Measurements from ENCODE around the gene CPSF4L. TPM values are rescaled to one million over a fixed set of nuclear protein-coding genes. Genes with fewer than 3 reads are reported as not detected.

Gene CPSF4L
- total and polyA plus RNA-seq, 8 donors: 0.20 to 0.73 (median 0.33) TPM; not detected in 2

DNA sequence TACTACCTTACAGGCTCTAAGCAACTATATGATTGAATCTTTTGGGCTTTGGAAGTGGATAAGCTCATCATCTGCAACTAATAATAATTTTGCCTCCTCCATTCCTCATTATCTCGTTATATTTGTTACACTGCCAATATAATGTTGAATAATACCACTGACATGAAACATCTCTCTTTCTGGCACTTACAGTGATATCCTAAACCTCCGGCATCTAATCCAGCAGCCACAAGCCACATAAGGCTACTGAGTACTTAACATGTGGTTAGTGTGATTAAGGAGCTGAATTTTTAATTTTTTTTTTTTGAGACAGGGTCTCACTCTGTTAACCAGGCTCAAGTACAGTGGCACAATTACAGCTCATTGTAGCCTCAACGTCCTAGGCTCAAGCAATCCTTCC, 40.5 kb upstream of the CPSF4L start:
- Histone ChIP-seq H3K36me3 (no peaks in the 10 kb centered on the region), H3K4me3 (no peak overlapping the region), H3K27me3 (no peaks in the 10 kb centered on the region), H3K4me1 (peaks cover 43 to 87% of the 10 kb centered on the region in 2 donors), H3K9me3 (no peaks in the 10 kb centered on the region), H3K27ac (peak overlapping the region in 1 of 2 donors; percentile 28)
- ATAC-seq: no peak
- TF ChIP-seq, protein P1, sequence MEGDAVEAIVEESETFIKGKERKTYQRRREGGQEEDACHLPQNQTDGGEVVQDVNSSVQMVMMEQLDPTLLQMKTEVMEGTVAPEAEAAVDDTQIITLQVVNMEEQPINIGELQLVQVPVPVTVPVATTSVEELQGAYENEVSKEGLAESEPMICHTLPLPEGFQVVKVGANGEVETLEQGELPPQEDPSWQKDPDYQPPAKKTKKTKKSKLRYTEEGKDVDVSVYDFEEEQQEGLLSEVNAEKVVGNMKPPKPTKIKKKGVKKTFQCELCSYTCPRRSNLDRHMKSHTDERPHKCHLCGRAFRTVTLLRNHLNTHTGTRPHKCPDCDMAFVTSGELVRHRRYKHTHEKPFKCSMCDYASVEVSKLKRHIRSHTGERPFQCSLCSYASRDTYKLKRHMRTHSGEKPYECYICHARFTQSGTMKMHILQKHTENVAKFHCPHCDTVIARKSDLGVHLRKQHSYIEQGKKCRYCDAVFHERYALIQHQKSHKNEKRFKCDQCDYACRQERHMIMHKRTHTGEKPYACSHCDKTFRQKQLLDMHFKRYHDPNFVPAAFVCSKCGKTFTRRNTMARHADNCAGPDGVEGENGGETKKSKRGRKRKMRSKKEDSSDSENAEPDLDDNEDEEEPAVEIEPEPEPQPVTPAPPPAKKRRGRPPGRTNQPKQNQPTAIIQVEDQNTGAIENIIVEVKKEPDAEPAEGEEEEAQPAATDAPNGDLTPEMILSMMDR (IDR thresholded peaks at IDR 0.05): no peak
- no peak for DNase-seq
- intact Hi-C loops (cut with DNase I): no loop called here

DNA sequence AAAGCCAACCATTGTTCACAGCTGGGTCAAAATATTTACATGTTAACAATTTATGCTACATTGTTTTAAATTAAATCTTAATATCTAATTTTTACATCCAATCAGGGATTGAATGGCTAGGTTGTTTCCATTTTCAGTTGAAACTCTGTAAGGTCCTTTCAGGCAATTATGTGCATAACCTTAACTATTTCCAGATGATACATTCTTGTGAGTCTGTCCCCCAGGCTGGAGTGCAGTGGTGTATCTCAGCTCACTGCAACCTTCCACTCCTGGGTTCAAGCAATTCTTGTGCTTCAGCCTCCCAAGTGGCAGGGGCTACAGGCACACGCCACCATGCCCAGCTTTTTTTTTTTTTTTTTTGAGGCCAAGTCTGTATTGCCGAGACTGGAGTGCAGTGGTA, 39.7 kb upstream of the CPSF4L start:
- Histone ChIP-seq H3K4me3 (no peak overlapping the region), H3K36me3 (no peaks in the 10 kb centered on the region), H3K4me1 (peaks cover 35 to 79% of the 10 kb centered on the region in 2 donors), H3K27ac (no peak overlapping the region), H3K9me3 (no peaks in the 10 kb centered on the region), H3K27me3 (no peaks in the 10 kb centered on the region)
- DNase-seq: no peak
- intact Hi-C loops (cut with DNase I): no loop called here
- TF ChIP-seq, protein P1 (IDR thresholded peaks at IDR 0.05): no peak
- no peak for ATAC-seq

DNA sequence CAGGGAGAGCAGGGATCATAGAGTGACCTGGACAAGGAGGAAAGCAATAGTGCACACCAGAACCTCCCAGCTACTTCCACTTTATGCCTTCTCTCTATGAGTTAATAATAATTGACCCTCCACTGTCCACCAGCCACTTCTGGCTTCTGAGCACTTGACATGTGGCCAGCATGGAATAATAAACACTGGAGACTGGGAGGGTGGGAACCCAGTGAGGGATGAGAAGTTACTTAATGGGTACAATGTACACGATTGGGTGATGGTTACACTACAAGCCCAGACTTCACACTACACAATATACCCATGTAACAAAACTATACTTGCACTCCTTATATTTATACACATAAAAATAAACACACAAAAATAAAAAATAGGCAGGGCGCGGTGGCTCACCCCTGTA, 38.7 kb upstream of the CPSF4L start:
- Histone ChIP-seq H3K36me3 (no peaks in the 10 kb centered on the region), H3K27ac (peak overlapping the region; percentile 26 to 28), H3K4me1 (peaks cover 27 to 69% of the 10 kb centered on the region in 2 donors), H3K4me3 (no peak overlapping the region), H3K27me3 (no peaks in the 10 kb centered on the region), H3K9me3 (no peaks in the 10 kb centered on the region)
- peak; percentile 49 for ATAC-seq
- DNase-seq: no peak
- TF ChIP-seq, protein P1 (IDR thresholded peaks at IDR 0.05): no peak
- intact Hi-C loops (cut with DNase I): no loop called here

DNA sequence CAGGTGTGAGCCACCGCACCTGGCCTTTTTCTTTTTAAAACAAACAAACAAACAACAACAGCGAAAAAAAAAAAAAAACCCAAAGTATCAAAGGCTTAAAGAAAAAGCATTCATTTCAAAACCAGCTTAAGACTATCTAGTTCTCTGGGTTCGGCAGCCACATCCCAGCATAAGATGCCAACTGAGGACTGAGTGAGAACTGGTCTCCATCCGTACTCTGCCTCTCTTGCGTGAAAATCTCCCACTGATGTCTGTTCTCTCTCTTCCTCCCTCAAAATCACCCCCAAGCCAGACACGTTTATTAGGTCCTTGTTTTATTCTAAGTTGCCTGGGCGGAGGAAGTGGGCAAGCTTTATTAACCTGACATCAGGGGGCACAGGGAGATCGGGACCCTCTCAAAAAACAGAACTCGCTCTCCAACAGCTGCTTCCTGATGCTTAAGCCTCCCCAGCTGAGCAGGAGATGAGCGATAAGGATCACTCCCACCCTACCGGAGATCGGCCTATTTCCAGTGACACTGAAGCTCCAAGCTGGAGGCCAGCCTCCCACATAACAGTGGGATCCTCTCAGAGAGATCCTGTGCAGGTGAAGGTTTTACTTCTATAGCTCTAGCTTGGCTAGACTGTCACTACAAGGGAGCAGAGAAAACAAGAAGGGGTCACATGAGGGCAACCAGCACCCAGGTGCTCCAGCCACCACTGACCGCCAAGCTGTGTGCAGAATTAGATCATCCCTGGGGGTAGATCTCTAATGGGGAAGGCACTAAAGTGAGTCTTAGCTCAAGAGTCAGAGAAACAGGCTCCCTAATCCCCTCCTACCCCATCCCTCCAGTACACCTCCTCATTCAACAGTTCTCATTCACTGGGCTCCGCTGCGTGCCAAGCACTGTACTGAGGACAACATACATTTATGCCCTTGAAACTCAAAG, 36.5 kb upstream of the CPSF4L start:
- peaks cover 10 to 63% of the 10 kb centered on the region in 2 donors for H3K4me1 ChIP-seq
- DNase-seq (no peak), ATAC-seq (peak; percentile 14)
- TF ChIP-seq, protein P1 (IDR thresholded peaks at IDR 0.05): no peak
- H3K9me3 ChIP-seq: no peaks in the 10 kb centered on the region
- H3K36me3 ChIP-seq: no peaks in the 10 kb centered on the region
- no peak overlapping the region for H3K4me3 ChIP-seq
- intact Hi-C loops (cut with DNase I): no loop called here
- peak overlapping the region in 1 of 2 donors; percentile 28 for H3K27ac ChIP-seq
- H3K27me3 ChIP-seq: no peaks in the 10 kb centered on the region

DNA sequence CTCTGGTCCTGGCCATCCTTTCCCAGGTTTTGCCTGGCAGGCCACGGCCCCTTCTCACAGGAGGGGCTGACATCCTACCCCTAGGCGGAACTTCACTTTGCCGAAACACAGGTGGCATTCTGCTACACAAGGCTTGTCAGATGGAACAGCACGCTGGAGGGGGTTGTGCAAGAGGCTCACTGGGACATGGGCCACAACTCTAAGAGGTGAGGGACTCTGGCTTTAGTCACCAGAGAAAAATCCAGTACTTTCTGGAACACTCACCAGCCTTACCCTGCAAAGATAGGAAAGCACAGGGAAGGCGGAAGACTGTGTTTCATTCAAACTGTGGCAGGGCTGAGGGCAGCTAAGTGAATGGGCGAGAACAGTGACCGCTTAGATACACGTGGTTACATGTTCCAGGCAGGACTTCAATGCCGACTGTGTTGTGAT, 31.8 kb upstream of the CPSF4L start:
- H3K4me1 ChIP-seq: peaks cover 26 to 70% of the 10 kb centered on the region in 2 donors
- no peaks in the 10 kb centered on the region for H3K36me3 ChIP-seq
- H3K4me3 ChIP-seq: no peak overlapping the region
- no peaks in the 10 kb centered on the region for H3K9me3 ChIP-seq
- H3K27ac ChIP-seq: peak overlapping the region; percentile 53 to 82
- intact Hi-C loops (cut with DNase I): no loop called here
- TF ChIP-seq, protein P1 (IDR thresholded peaks at IDR 0.05): no peak
- DNase-seq: peak in 2 of 4 donors; percentile 34 to 81
- ATAC-seq: peak; percentile 59
- no peaks in the 10 kb centered on the region for H3K27me3 ChIP-seq
